Limb (tissue), 2 donors: ENCODE data around the gene TOM1L1.
A peak's percentile ranks its signal among the peaks of the same experiment; 100 is the strongest.

Experiments used
- DNase-seq, 2 donors: peaks; one replicate each; pipeline ENCODE4 v3.0.0-alpha.2; 2016; ENCODE audit errors: extremely low spot score in 2 of 2

TOM1L1 gene

DNA sequence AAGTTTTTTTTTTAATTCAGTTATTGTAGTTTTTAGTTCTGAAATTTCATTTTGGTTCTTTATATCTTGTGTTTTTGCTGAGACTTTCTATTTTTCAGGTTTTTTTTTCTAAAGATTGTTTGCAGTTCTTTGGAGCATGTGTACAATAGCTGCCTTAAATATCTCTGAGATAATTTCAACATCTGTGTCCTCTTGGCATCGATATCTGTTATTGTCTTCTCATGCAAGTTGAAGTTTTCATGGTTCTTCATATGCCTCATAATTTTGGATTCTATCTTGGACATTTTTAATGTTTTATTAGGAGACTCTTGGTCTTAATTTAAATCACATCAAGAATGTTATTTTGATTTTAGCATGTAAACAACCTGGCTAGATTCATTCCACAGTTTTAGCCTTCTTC is 45.0 kb downstream of the TOM1L1 start:
- no peak for DNase-seq

DNA sequence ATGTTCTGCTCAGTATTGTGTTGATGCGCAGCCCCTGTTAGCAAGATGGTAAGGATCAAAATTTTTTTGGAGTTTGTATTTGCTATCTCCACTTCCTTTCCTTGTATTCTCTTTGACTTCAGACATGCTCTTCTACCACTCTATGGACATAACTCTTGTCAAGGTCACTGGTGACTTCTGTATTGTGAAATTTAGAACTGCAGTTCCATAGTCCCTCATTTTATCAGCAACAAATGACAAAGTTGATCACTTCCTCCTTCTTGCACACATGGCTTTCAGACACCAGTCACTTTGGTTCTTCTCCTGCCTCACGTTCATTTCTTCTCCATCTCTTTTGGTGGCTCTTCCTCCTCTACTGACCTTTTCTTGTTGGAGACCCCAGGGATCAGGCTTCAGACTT is 46.7 kb downstream of the TOM1L1 start:
- DNase-seq = no peak

DNA sequence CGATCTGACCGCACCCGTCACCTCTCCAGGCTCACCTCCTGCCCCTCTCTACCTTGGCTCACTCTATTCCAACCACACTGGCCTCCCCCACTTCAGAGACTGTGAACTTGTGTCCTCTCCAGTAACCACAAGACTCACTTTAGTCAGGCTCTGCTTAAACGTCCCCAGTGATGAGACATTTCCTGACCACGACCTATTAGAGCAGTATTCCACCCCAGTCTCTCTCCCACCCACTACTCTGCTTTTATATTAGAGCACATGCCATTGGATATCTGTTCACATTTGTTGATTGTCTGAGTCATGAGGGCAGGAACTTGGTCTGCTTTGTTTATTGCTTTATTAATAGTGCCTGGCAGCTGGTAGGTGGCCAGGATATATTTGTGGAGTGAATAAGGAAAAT is 47.7 kb downstream of the TOM1L1 start:
- DNase-seq = no peak

DNA sequence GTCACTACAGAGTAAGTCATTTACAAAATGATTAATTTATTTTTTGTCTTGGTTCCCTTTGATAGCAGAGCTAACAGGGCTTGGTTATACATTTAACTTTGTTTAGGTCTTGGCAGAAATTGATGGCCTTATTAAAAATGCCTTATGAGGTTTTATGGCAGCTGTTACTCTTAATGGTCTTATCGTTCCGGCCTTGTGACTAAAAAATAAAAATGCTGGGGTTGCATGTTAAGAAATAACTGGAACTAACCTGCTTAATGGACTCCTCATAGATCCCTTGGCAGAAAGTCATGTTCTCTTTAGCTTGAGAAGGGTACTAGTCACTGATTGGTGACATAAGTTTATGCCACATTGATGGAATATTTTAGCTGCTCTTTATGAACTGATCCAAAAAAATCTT is 49.5 kb downstream of the TOM1L1 start:
- no peak for DNase-seq

DNA sequence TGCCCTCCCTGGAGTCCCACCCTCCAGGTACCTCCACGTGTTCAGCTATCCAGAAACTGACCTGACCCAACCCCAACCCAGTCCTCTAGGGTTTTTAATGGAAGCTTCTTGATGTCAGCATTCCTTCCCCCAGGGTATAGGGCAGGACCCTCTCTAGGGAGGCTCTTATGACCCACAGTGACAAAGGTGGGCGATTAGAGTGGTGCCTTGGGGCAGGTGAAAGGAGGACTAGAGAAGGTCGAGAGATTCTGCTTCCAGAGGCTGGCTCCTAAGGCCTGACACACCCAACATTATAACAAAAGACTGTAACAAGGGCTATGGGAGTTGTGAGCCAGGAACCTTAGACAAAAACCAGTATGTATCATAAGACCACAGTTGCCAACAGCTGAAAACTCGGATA is 50.6 kb downstream of the TOM1L1 start:
- no peak for DNase-seq

DNA sequence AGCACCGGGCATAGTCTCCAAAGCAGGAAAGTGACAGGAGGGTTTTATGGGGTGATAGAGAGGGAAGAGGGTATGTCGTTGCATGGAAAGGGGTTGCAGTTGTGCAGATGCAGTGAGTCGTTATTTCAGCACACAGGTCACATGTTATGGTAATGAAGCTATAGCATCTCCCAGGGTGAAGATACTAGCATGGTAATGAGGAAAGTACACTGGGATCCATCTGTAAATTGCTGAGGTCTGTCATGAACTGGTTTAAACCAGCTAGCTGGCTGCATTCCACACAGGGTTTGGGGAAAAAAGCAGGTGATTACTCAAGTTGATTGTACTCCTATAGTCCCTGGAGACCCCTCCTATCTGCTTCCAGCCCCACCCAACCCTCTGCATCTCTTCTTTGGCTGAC is 56.1 kb downstream of the TOM1L1 start:
- no peak for DNase-seq

DNA sequence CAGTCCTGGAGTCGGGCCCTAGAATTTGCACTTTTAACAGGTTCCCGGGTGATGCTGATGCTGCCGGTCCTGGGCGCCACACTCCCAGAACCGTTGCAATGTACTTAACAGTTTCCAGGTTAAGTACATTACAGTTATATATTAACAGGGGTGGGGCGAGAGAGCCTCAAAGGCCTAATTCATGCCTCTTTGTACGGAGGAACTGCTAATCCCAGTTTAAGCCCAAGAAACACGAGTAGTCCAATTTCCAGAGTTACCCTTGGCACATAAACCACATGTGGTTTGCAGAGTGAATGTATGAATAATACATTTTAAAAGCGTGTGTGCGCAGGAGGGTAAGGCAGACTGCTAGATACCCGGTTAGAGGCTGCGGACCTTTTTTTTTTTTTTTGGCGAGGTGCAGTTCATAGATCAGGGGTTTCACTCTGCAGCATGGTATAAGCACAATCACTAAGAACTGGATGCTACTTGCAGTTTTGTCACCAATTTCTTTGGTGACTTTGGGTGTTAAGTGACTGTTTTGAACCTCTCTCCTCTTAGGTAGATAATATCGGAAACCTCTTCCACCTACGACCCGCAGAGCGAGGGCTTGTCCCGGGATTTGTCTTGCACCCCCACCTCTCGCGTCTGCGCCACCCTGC is 67.1 kb downstream of the TOM1L1 start:
- peak in 1 of 2 donors; percentile 14 for DNase-seq

DNA sequence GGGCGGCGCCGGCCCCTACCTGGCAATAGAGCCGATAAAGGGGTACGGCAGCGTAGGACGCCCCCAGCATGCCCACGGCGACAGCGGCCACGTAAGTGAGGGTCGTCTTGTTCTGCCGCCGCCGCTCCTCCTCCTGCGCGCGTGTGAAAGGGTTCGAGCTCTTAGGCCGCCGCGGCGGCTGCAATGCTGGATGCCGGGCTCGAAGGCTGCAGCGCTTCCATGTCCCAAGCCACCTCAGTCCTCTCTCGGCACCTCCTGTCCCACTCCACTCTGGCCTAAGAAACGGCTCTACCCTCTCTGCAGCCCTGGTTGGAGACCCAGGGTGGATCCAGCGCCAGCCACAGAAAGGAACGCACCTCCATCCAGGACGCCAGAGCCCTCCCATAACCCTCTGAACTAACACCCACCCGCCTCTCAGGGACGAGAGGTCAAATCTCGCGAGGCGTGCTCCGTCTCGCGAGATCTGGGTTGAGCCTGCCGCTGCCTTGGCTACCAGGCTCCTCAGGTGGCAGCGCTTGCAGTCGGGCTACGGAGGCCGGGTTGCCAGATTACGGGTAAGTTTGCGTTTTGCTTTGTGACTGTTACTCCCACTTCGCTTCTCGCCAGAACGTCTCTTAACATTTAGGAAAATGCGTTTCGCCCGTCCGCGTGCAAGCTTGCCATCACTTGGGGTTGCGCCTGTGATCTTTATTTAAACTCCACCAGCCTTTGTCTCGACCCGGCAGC is 67.8 kb downstream of the TOM1L1 start, which contains the start of the genes COX11 and STXBP4:
TSS of gene COX11 (minus strand) at position 393 of the 726 bp plus-strand sequence. CDS start at position 385, 8 bp downstream.
TSS of gene STXBP4 (plus strand) at position 504 of the 726 bp plus-strand sequence. CDS start 17,455 bp downstream, outside the sequence.
- DNase-seq = peak; percentile 94 to 96

DNA sequence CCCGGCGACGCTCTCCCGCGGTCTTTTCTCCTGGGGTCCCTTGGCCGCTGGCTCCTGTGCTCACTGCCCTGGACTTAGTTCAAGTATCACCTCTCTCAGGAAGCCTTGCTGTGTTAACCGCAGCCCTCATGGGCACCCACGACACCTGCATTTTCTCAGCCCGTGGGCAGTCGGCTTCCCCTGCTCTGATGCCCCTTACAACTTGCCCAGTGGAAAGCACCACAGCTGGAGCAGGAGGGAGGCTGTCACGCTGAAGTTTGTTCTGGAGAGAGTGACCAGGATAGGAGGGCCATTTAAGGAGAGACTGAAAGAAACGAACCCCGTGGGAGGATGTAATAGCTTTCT is 68.3 kb downstream of the TOM1L1 start:
- peak in 1 of 2 donors; percentile 22 for DNase-seq

DNA sequence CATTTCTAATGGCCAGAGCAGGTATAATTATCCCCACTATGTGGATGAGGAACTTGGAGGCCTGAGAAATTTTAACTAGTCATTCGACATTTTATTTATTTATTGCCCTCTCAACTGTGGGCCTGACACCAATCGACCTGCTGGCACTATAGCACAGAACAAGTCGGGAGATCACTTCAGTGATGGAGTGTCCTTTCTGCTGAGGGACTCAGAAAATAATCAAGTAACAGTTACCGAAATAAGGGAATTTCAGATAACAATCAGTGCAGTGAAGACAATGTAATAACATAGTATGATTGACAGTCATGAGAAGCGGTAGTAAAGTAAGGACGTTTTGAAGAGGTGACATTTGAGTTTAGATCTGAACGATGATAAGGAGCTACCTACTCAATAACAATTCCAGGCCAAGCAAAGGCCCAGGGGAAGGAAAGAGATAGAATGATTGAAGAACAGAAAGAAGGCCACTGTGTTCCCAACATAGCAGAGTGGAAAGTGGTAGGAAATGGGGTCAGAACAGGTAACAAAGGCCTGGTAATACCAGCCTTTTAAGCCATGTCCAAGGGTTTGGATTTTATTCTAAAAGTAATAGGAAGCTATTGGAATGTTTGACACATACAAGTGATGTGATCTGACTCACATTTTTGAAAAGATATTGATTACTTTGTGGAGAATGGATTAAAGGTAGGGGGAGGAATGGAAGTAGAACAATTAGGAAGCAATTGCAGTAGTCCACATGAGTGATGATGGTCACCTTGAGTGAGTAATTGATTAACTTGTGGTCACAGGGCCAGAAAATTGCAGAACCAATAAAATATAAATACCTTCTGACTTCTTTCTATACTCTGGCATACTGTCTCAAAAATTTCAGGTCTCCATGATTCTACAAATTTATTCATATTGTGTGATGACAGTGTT is 69.3 kb downstream of the TOM1L1 start:
- no peak for DNase-seq

DNA sequence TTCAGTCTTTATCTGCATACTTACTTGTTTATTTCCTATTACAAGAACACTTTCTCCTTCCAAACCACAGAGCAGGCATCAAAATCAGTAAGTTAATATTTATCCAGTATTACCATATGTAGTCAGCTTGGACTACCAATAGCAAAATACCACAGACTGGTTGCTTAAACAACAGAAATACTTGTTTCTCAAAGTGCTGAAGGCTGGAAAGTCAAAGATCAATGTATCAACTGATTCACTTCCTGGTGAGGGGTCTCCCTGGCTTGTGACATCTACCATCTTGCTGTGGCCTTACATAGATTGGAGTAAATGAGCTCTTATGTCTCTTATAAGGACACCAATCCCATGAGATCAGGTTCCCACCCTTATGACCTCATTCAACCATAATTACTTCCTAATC is 70.5 kb downstream of the TOM1L1 start:
- no peak for DNase-seq

DNA sequence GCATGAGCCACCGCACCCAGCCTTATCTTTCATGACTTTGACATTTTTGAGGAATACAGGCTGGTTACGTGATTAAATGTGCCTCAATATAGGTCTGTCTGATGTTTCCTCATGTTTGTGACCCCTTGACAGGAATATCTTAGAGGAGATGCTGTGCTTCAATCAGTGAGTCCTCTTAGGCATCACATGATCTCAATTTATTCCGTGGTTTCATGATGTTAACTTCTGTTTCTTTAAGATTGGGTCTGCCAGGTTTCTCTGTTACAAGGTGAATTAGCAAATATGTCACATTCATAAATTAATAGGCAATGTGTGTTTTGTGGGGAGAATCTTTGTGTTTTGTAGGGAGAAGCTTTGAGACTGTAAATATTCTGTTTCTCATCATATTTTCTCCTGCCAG is 71.2 kb downstream of the TOM1L1 start:
- no peak for DNase-seq

DNA sequence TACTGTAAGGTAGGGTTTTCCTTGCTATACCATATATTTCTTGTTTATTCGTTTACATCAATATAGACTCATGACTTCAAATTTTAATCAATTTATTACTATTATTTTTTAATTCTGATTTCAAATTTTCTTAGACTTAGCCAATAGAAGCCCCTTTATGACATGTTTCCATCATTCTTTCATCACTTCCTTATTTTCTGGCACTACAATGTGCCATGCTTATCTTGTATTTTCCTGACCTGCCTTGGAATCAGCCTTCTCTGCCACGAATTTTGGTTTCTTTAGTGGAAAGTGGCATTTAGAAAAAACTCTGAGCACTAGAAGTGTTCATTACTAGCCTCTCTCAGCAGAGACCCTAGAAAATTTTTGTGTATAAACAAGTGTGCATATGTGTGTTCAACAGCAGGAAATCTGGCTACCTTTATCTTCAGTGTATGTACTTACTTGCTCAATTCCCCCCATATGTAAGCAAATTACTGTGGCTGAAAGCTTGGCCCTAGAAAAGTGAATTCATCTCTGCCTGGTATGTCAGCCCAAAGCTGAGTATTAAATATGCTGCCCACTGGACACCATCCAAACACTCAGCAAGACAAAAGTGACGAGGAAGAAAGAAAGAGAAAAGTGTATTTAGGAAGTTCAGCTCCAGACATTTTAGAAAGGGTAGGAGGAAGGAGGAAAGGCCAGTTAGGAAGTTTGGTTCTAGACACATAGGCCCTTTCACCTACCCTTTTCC is 71.9 kb downstream of the TOM1L1 start:
- no peak for DNase-seq

DNA sequence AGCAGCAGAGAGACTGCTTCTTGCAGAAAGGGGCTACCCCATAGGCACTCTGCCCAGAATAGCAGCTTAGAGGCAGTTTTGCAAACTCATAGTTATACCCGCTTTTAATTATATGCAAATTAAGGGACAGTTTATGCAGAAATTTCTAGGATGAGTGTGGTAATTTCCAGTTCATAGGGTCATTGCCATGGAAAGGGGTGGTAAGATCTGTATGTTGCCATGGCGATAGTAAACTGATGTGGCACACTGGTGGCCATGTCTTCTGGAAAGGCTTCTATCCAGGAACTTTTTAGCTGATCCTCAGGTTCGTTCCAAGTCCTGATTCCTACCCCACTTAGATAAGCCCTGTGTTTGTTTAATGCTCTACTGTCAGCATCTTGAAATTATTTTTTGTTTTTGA is 74.1 kb downstream of the TOM1L1 start:
- no peak for DNase-seq

DNA sequence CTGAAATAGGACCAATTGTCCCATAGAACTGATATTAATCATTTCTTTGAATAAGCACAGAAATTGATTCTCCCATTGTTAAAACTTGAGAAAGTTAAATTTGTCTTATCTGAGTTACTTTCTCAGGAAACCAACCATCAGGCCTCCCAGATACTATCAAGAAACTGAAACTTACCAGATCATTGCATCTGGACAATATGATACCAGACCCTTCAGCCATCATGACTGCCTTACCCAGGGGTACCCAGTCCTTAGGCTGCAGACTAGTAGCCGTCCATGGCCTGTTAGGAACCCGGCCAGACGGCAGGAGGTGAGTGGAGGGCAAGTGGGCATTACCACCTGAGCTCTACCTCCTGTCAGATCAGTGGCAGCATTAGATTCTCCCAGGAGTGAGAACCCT is 75.7 kb downstream of the TOM1L1 start:
- no peak for DNase-seq

DNA sequence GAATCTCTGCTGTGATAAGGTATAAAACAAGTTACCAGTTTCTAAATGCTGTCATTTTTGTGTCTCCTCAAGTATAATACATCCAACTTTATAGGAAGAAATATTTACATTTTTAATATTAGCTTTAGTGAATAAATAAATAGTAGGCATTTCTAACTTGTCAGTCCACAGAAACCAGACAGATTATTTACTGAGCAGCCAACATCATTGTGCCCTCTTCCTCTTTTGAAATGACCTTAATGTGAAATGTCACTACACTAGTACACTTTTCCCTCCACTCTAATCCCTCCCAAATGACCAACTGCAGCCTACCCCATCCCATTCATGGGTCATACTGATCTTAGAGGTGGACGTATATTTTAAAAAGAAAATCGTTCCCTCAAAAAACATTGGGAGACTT is 77.1 kb downstream of the TOM1L1 start:
- no peak for DNase-seq

DNA sequence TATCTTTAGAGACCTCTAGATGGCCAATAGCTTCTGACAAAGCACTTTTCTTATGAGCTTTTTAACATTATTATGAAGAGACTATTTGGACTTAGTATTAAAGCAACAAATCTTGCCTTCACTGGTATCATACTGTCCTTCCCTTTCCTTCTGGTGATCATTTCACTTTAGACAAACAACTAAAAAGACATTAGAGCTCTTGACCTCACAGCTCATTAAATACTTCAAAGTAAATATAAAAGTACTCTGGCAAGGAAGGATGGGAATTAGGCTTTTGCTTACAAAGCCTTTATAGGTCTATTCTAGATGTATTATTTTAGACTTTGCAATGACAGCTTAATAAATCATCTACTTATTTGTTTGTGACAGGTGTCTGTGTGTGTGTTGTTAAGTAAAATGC is 79.0 kb downstream of the TOM1L1 start:
- DNase-seq = no peak

DNA sequence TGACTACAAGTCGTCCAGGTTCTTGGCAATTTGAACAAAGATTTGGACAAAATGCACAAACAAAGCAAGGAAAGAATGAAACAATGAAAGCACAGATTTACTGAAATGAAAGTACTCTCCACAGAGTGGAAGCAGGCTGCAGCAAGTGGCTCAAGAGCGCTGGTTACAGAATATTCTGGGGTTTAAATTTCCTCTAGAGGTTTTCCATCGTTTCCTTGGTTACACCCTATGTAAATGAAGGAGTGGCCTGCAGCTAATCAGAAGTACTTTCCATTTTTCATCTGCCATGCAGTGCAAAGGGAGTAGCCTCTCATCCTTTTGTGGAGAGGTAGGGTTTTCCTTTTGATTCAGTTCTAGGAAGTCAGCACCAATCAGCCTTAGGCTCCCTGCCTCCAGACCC is 79.7 kb downstream of the TOM1L1 start:
- DNase-seq = no peak

DNA sequence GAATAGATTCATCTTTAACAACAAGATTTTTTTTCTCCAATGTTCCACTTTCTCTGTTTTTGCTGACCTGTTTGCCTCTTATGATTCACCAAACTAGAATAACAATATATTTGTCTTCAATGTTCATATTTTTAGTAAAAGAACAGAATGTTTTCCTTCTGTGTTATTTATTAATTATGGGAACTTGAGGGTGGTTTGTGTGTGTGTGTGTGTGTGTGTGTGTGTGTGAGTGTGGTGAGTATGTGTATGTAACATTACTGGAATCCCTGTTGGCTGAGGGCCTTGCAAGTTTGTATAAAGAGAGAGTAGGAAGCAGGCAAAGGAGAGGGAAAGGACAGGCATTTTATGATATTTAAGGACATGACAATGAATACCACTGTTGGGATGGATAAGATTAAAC is 81.7 kb downstream of the TOM1L1 start:
- no peak for DNase-seq

DNA sequence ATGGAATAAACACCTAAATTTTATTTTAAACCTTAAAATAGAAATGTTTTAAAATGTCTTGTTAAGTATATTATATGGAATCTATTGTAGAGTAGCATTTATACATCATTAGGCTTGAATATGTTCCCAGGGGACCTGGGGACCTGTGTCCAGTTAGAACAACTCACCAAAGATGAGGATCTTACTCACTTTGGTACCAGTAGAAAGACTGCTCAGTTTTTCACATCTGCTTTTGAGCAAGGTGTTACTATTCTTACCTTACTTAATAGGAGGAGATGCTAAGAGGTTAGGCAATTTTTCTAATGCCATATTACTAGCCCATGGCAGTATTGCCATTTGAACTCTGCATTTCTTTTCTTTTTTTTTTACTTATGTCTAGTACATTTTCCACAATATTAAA is 82.6 kb downstream of the TOM1L1 start:
- no peak for DNase-seq

DNA sequence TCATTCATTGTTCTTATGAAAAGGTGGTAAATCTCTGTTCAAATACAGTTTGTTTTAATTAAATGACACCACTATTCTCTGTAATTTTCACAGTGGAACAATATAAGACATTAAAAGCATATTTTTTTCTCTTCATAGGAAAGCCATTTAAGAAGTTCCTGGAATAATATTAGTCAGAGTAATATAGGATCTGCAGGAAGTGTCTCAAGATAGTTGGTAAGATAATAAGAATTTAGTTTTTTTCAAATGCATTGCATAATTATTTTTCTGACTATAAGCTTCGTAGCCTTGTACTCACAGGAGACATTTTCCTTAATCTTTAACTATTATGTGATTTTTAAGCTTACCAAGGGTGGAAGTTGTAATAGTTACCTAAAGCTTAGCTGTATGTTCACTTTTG is 84.8 kb downstream of the TOM1L1 start:
- DNase-seq = no peak

DNA sequence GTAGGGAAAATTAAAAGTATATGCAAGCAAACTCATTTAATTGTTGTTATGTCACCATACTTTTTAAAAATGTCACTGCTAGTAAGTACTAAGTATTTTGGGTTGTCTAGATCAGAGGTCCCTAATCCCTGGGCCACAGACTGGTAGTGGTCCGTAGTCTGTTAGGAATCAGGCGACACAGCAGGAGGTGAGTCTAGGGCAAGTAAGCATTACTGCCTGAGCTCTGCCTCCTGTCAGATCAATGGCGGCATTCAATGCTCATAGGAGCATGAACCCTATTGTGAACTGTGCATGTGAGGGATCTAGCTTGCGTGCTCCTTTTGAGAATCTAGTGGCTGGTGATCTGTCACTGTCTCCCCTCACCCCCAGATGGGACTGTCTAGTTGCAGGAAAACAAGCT is 89.5 kb downstream of the TOM1L1 start:
- DNase-seq = no peak
